K562 (cell line): ENCODE measurements around the gene PREX1. TPM values are rescaled to one million over a fixed set of nuclear protein-coding genes. Genes with fewer than 3 reads are reported as not detected.
A peak's percentile ranks its signal among the peaks of the same experiment; 100 is the strongest.

Experiments
- CBFA2T3 ChIP-seq: fragments of 450-650 bp; IDR thresholded peaks from 2 replicates; pipeline ENCODE4 v1.6.1; 2017
- CC2D1A ChIP-seq: fragments of 450-650 bp; IDR thresholded peaks from 2 replicates; pipeline ENCODE4 v1.6.1; 2017; ENCODE audit warnings: mild to moderate bottlenecking
- CCAR2 ChIP-seq: fragments of 200-400 bp; formaldehyde crosslinking; IDR thresholded peaks from 2 replicates; pipeline ENCODE4 v1.6.1; 2017; ENCODE audit warnings: mild to moderate bottlenecking, low read depth, low read length
- DACH1 ChIP-seq: fragments of 450-650 bp; IDR thresholded peaks from 2 replicates; pipeline ENCODE4 v1.6.1; 2018; ENCODE audit not compliant: partially characterized antibody
- ESRRB ChIP-seq: fragments of 250-450 bp; sonication (Bioruptor Pico); IDR thresholded peaks from 2 replicates; pipeline ENCODE4 v1.5.0; 2020; ENCODE audit warnings: mild to moderate bottlenecking, moderate library complexity, borderline replicate concordance
- FOXA3 ChIP-seq, 2 experiments: fragments of 450-650 bp in 1 of 2; sonication (generic) in 1 of 2; formaldehyde crosslinking; IDR thresholded peaks in 1 of 2; conservative IDR thresholded peaks in 1 of 2; 2 replicates each; pipeline versions ENCODE4 v1.4.0 to v1.8.0; 2020 to 2022; ENCODE audit warnings: mild to moderate bottlenecking in 2 of 2, missing genetic modification reagents in 1 of 2
- GATAD2A ChIP-seq: fragments of 450-650 bp; IDR thresholded peaks from 2 replicates; pipeline ENCODE4 v1.6.1; 2017
- HDAC2 ChIP-seq: fragments of 450-650 bp; IDR thresholded peaks from 2 replicates; pipeline ENCODE4 v1.6.1; 2016; ENCODE audit warnings: mild to moderate bottlenecking
- HNRNPH1 ChIP-seq: fragments of 200-400 bp; formaldehyde crosslinking; optimal IDR thresholded peaks from 2 replicates; pipeline ENCODE3; 2017; ENCODE audit warnings: low read depth, mild to moderate bottlenecking, low read length, moderate library complexity
- MAFK ChIP-seq: IDR thresholded peaks from 2 replicates; pipeline ENCODE4 v1.6.1; 2011; ENCODE audit warnings: low read length, improper control_type of control experiment
- MAZ ChIP-seq, 2 experiments: fragments of 450-650 bp in 1 of 2; sonication (generic) in 1 of 2; formaldehyde crosslinking; IDR thresholded peaks in 1 of 2; conservative IDR thresholded peaks in 1 of 2; 2 replicates each; pipeline versions ENCODE4 v1.4.0 to v1.5.0; 2020; ENCODE audit warnings: mild to moderate bottlenecking in 1 of 2, missing genetic modification reagents in 1 of 2
- MCM3 ChIP-seq: fragments of 450-650 bp; IDR thresholded peaks from 2 replicates; pipeline ENCODE4 v1.6.1; 2016
- MECOM ChIP-seq: fragments of 250-450 bp; sonication (Bioruptor Pico); IDR thresholded peaks from 2 replicates; pipeline ENCODE4 v1.8.0; 2022; ENCODE audit warnings: inconsistent platforms
- MEF2D ChIP-seq: conservative IDR thresholded peaks from 2 replicates; pipeline ENCODE4 v1.6.1; 2016; ENCODE audit warnings: low read depth, missing genetic modification characterization, missing compliant biosample characterization
- NCOR1 ChIP-seq: fragments of 450-650 bp; IDR thresholded peaks from 2 replicates; pipeline ENCODE4 v1.6.1; 2016; ENCODE audit warnings: mild to moderate bottlenecking, moderate library complexity
- NFIC ChIP-seq: fragments of 450-650 bp; IDR thresholded peaks from 2 replicates; pipeline ENCODE4 v1.6.1; 2017; ENCODE audit warnings: mild to moderate bottlenecking, inconsistent platforms
- PTTG1 ChIP-seq: fragments of 450-650 bp; IDR thresholded peaks from 2 replicates; pipeline ENCODE4 v1.6.1; 2016; ENCODE audit warnings: low read depth, mild to moderate bottlenecking, missing genetic modification characterization, missing compliant biosample characterization
- RAD51 ChIP-seq: fragments of 450-650 bp; IDR thresholded peaks from 2 replicates; pipeline ENCODE4 v1.7.1; 2016; ENCODE audit warnings: low read depth, mild to moderate bottlenecking, borderline replicate concordance
- RBM17 ChIP-seq: fragments of 200-400 bp; formaldehyde crosslinking; IDR thresholded peaks from 2 replicates; pipeline ENCODE4 v1.6.1; 2017; ENCODE audit warnings: low read depth, mild to moderate bottlenecking, low read length, borderline replicate concordance
- TAL1 ChIP-seq: fragments of 450-650 bp; IDR thresholded peaks from 2 replicates; pipeline ENCODE4 v1.6.1; 2016; ENCODE audit warnings: mild to moderate bottlenecking
- TCF7L2 ChIP-seq: fragments of 150-350 bp; IDR thresholded peaks from 2 replicates; pipeline ENCODE4 v1.6.1; 2016; ENCODE audit warnings: low read depth, mild to moderate bottlenecking, low read length, moderate library complexity
- TEAD4 ChIP-seq, 2 experiments: sonication (generic) in 1 of 2; formaldehyde crosslinking in 1 of 2; IDR thresholded peaks; 2 replicates each; pipeline versions ENCODE4 v1.6.1 to v1.8.0; 2012 to 2022; ENCODE audit warnings: borderline replicate concordance in 1 of 2, inconsistent platforms in 1 of 2, low read length in 1 of 2, mild to moderate bottlenecking in 1 of 2, missing genetic modification reagents in 1 of 2
- YBX1 ChIP-seq: fragments of 450-650 bp; IDR thresholded peaks from 2 replicates; pipeline ENCODE4 v1.7.1; 2016; ENCODE audit warnings: mild to moderate bottlenecking
- ZNF384 ChIP-seq: IDR thresholded peaks from 2 replicates; pipeline ENCODE4 v1.6.1; 2012; ENCODE audit warnings: low read depth, low read length, improper control_type of control experiment
- ZNF589 ChIP-seq: fragments of 200-800 bp; sonication (Bioruptor generic); IDR thresholded peaks from 2 replicates; pipeline ENCODE4 v1.6.1; 2016; ENCODE audit warnings: low read depth, missing genetic modification characterization, missing compliant biosample characterization
- ZNF76 ChIP-seq: fragments of 250-450 bp; sonication (Bioruptor Pico); IDR thresholded peaks from 2 replicates; pipeline ENCODE4 v1.4.0; 2020; ENCODE audit warnings: mild to moderate bottlenecking, moderate library complexity, borderline replicate concordance
- polyA plus RNA-seq, 8 experiments: library from polyadenylated mRNA; depleted of rRNA in 4 of 8; stranded (reverse) in 5 of 8; unstranded in 3 of 8; fragments of >200 nt; fragmentation: Nextera tagmentation in 2 of 8; fragmentation: Illumina TruSeq in 1 of 8; extraction: Ambion mirVana in 2 of 8; extraction: Trizol in 1 of 8; gene quantifications; 2 replicates each; pipeline versions ENCODE4 v1.2.1 to v1.2.3, GENCODE V29; 2011 to 2014; ENCODE audit warnings: inconsistent platforms in 1 of 8, missing spikeins in 1 of 8
- total RNA-seq, 7 experiments: library from RNA; depleted of rRNA in 6 of 7; stranded (reverse); fragments of >200 nt in 6 of 7; fragmentation: Illumina TruSeq in 2 of 7; extraction: Trizol in 2 of 7; gene quantifications; 2 replicates each; pipeline versions ENCODE4 v1.2.1 to v1.2.3, GENCODE V29; 2011 to 2021; ENCODE audit warnings: low replicate concordance in 1 of 7
- TF ChIP-seq, protein P1 (sequence below): sonication (generic); formaldehyde crosslinking; IDR thresholded peaks from 2 replicates; pipeline ENCODE4 v1.9.0; 2022; ENCODE audit warnings: mild to moderate bottlenecking, missing genetic modification reagents
- TF ChIP-seq, protein P2 (sequence below): fragments of 200-800 bp; sonication (Bioruptor generic); IDR thresholded peaks from 2 replicates; pipeline ENCODE4 v1.6.1; 2017; ENCODE audit warnings: missing genetic modification characterization, missing compliant biosample characterization
- TF ChIP-seq, protein P3 (sequence below): sonication (generic); formaldehyde crosslinking; IDR thresholded peaks from 2 replicates; pipeline ENCODE4 v1.9.0; 2022; ENCODE audit warnings: mild to moderate bottlenecking, missing genetic modification reagents

The PREX1 gene
- total and polyA plus RNA-seq, 9 of the 15 experiments (the other 6 are each of a cell fraction or from before 2014, with no cell fraction given), result 0.37 to 10.4 (median 4.8) TPM

- TF ChIP-seq DACH1, result no peak
- TF ChIP-seq PTTG1 (tag), result no peak
- no peak for TF ChIP-seq MECOM (CRISPR knock-in tag)
- peak; percentile 54 for TF ChIP-seq RAD51
- TF ChIP-seq GATAD2A, result no peak
- peak; percentile 84 for TF ChIP-seq CBFA2T3
- TF ChIP-seq CC2D1A, result no peak
- TF ChIP-seq, protein P1, sequence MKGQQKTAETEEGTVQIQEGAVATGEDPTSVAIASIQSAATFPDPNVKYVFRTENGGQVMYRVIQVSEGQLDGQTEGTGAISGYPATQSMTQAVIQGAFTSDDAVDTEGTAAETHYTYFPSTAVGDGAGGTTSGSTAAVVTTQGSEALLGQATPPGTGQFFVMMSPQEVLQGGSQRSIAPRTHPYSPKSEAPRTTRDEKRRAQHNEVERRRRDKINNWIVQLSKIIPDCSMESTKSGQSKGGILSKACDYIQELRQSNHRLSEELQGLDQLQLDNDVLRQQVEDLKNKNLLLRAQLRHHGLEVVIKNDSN, result peak; percentile 63
- no peak for TF ChIP-seq ZNF384
- no peak for TF ChIP-seq FOXA3 (CRISPR knock-in tag; conservative IDR thresholded peaks at IDR 0.05 in 1 of 2, IDR thresholded peaks at IDR 0.05 in 1 of 2)
- no peak for TF ChIP-seq CCAR2
- peak; percentile 23; the same call in 1 of the 2 replicates for TF ChIP-seq HDAC2
- no peak for TF ChIP-seq YBX1
- no peak for TF ChIP-seq MCM3
- TF ChIP-seq ESRRB (CRISPR knock-in tag), result no peak
- TF ChIP-seq TCF7L2, result no peak
- no peak for TF ChIP-seq HNRNPH1
- TF ChIP-seq, protein P2, sequence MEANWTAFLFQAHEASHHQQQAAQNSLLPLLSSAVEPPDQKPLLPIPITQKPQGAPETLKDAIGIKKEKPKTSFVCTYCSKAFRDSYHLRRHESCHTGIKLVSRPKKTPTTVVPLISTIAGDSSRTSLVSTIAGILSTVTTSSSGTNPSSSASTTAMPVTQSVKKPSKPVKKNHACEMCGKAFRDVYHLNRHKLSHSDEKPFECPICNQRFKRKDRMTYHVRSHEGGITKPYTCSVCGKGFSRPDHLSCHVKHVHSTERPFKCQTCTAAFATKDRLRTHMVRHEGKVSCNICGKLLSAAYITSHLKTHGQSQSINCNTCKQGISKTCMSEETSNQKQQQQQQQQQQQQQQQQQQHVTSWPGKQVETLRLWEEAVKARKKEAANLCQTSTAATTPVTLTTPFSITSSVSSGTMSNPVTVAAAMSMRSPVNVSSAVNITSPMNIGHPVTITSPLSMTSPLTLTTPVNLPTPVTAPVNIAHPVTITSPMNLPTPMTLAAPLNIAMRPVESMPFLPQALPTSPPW (CRISPR knock-in tag), result peak; percentile 77
- TF ChIP-seq ZNF76 (CRISPR knock-in tag), result no peak
- TF ChIP-seq MAZ (CRISPR knock-in tag; conservative IDR thresholded peaks at IDR 0.05 in 1 of 2, IDR thresholded peaks at IDR 0.05 in 1 of 2), result no peak
- TF ChIP-seq RBM17, result no peak
- peak; percentile 39; the same call in 1 of the 2 replicates for TF ChIP-seq TAL1
- TF ChIP-seq NFIC, result peak; percentile 86
- TF ChIP-seq, protein P3, sequence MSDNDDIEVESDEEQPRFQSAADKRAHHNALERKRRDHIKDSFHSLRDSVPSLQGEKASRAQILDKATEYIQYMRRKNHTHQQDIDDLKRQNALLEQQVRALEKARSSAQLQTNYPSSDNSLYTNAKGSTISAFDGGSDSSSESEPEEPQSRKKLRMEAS, result no peak
- TF ChIP-seq MEF2D (tag), result peak; percentile 93
- no peak for TF ChIP-seq ZNF589 (CRISPR knock-in tag)
- TF ChIP-seq TEAD4 (IDR thresholded peaks at IDR 0.05; ENCODE audit: low read length), result peak; percentile 50
- no peak for TF ChIP-seq TEAD4 (CRISPR knock-in tag; IDR thresholded peaks at IDR 0.05; ENCODE audit: borderline replicate concordance)
- TF ChIP-seq NCOR1, result peak; percentile 69
- TF ChIP-seq MAFK, result no peak
These were observed 145.1 kb downstream of the PREX1 start (continued) for GRCh38 chr20:48682529-48683363.
